OCI-LY3 (cell line): Measurements from ENCODE around the gene PLPP3.

Experiments used
- H2AFZ ChIP-seq: fragments of 200-600, 300-600 bp; shearing (Covaris generic); 2 replicates; pipeline ENCODE4 v1.6.0; 2014; ENCODE audit warnings: antibody characterized with exemption, low read depth, low read length
- H3K27ac ChIP-seq: fragments of 200-600, 300-600 bp; sonication (generic); 2 replicates; pipeline ENCODE4 v1.5.1; 2014; ENCODE audit warnings: mild to moderate bottlenecking, low read length, moderate library complexity, mixed read lengths
- H3K27me3 ChIP-seq: fragments of 200-600, 300-600 bp; sonication (generic); 2 replicates; pipeline ENCODE4 v1.6.1; 2014; ENCODE audit warnings: low read depth, low read length, mixed read lengths
- H3K36me3 ChIP-seq: fragments of 200-600, 300-600 bp; sonication (generic); replicated peaks from 2 replicates; pipeline ENCODE3; 2014; ENCODE audit warnings: low read depth, low read length, mixed read lengths
- H3K4me1 ChIP-seq: fragments of 300-600, 200-600 bp; sonication (generic); 2 replicates; pipeline ENCODE4 v1.6.1; 2014; ENCODE audit warnings: low read length, mixed read lengths
- H3K4me2 ChIP-seq: fragments of 200-600, 300-600 bp; sonication (generic); 2 replicates; pipeline ENCODE4 v1.6.1; 2014; ENCODE audit warnings: low read length, mixed read lengths
- H3K4me3 ChIP-seq: fragments of 300-600, 200-600 bp; sonication (generic); 2 replicates; pipeline ENCODE4 v1.5.1; 2014; ENCODE audit warnings: antibody characterized with exemption, mild to moderate bottlenecking, low read length, moderate library complexity
- H3K79me2 ChIP-seq: fragments of 300-600, 200-600 bp; shearing (Covaris generic); 2 replicates; pipeline ENCODE4 v1.6.1; 2014; ENCODE audit warnings: mild to moderate bottlenecking, low read length, mixed read lengths
- H3K9ac ChIP-seq: fragments of 300-600, 200-600 bp; shearing (Covaris generic); 2 replicates; pipeline ENCODE4 v1.6.0; 2014; ENCODE audit warnings: mild to moderate bottlenecking, low read length, moderate library complexity
- H3K9me3 ChIP-seq: fragments of 200-600, 300-600 bp; shearing (Covaris generic); 2 replicates; pipeline ENCODE4 v1.6.1; 2014; ENCODE audit warnings: low read length, mixed read lengths; ENCODE audit not compliant: insufficient read depth
- H4K20me1 ChIP-seq: fragments of 200-600, 300-600 bp; sonication (generic); 2 replicates; pipeline ENCODE4 v1.6.1; 2016; ENCODE audit warnings: low read length, mixed read lengths; ENCODE audit not compliant: insufficient read depth
- CTCF ChIP-seq: fragments of 200-600, 300-600 bp; sonication (generic); IDR thresholded peaks from 2 replicates; pipeline ENCODE4 v1.5.1; 2014; ENCODE audit warnings: antibody characterized with exemption, low read length, low read depth
- EZH2phosphoT487 ChIP-seq: fragments of 200-600 bp; shearing (Covaris generic); IDR thresholded peaks from 2 replicates; pipeline ENCODE4 v1.6.1; 2018; ENCODE audit warnings: antibody characterized with exemption, mixed run types, low read depth

The PLPP3 gene

GRCh38 chr1:56548571-56548970 lies 30.8 kb downstream of the PLPP3 start:
- TF ChIP-seq CTCF (no peak), EZH2phosphoT487 (no peak)
- Histone ChIP-seq H3K79me2 (no peaks in the 10 kb centered on the region), H3K4me1 (no peaks in the 10 kb centered on the region), H3K27me3 (no peaks in the 10 kb centered on the region), H3K9me3 (no peaks in the 10 kb centered on the region), H3K27ac (no peak overlapping the region), H3K36me3 (no peaks in the 10 kb centered on the region), H3K9ac (no peak overlapping the region), H3K4me2 (no peak overlapping the region), H2AFZ (no peak overlapping the region), H3K4me3 (no peak overlapping the region), H4K20me1 (no peaks in the 10 kb centered on the region)

- Histone ChIP-seq H3K4me1 (no peaks in the 10 kb centered on the region), H4K20me1 (no peaks in the 10 kb centered on the region), H3K27me3 (no peaks in the 10 kb centered on the region), H3K4me2 (no peak overlapping the region), H2AFZ (no peak overlapping the region), H3K4me3 (no peak overlapping the region), H3K9me3 (no peaks in the 10 kb centered on the region), H3K79me2 (no peaks in the 10 kb centered on the region), H3K9ac (no peak overlapping the region), H3K36me3 (no peaks in the 10 kb centered on the region), H3K27ac (no peak overlapping the region)
- TF ChIP-seq EZH2phosphoT487 (no peak), CTCF (no peak)
Observed at GRCh38 chr1:56547977-56548376, 31.4 kb downstream of the PLPP3 start.

GRCh38 chr1:56547473-56547872 lies 31.9 kb downstream of the PLPP3 start:
- TF ChIP-seq CTCF (no peak), EZH2phosphoT487 (no peak)
- H4K20me1 ChIP-seq, result no peaks in the 10 kb centered on the region
- H3K4me1 ChIP-seq, result no peaks in the 10 kb centered on the region
- H3K36me3 ChIP-seq, result no peaks in the 10 kb centered on the region
- H3K9ac ChIP-seq, result no peak overlapping the region
- no peak overlapping the region for H3K4me2 ChIP-seq
- no peak overlapping the region for H3K27ac ChIP-seq
- no peaks in the 10 kb centered on the region for H3K79me2 ChIP-seq
- no peaks in the 10 kb centered on the region for H3K27me3 ChIP-seq
- H3K9me3 ChIP-seq, result no peaks in the 10 kb centered on the region
- H2AFZ ChIP-seq, result no peak overlapping the region
- H3K4me3 ChIP-seq, result no peak overlapping the region

GRCh38 chr1:56545711-56546110 lies 33.7 kb downstream of the PLPP3 start:
- Histone ChIP-seq H3K4me2 (no peak overlapping the region), H3K27me3 (no peaks in the 10 kb centered on the region), H3K79me2 (no peaks in the 10 kb centered on the region)

More at GRCh38 chr1:56545711-56546110, 33.7 kb downstream of the PLPP3 start:
- Histone ChIP-seq H3K36me3 (no peaks in the 10 kb centered on the region), H3K4me3 (no peak overlapping the region), H4K20me1 (no peaks in the 10 kb centered on the region), H2AFZ (no peak overlapping the region), H3K9me3 (no peaks in the 10 kb centered on the region), H3K4me1 (no peaks in the 10 kb centered on the region), H3K9ac (no peak overlapping the region), H3K27ac (no peak overlapping the region)
- TF ChIP-seq EZH2phosphoT487 (no peak), CTCF (no peak)
